ENCODE measurements around the gene AGAP1. TPM values are rescaled to one million over a fixed set of nuclear protein-coding genes. Genes with fewer than 3 reads are reported as not detected.

Gene AGAP1
- total RNA-seq, 1 donor from 2014 or later, result 3.1 TPM

GRCh38 chr2:235910067-235910466, 416.2 kb downstream of the AGAP1 start:
- DNase-seq (ENCODE audit: low read depth in 2 of 2), result no peak

- no peak for DNase-seq (ENCODE audit: low read depth in 2 of 2)
Measured at GRCh38 chr2:235911125-235911524, 417.3 kb downstream of the AGAP1 start.

GRCh38 chr2:235911633-235912233, 417.9 kb downstream of the AGAP1 start:
- no peak for DNase-seq (ENCODE audit: low read depth in 2 of 2)

- DNase-seq (ENCODE audit: low read depth in 2 of 2), result no peak
Measured at GRCh38 chr2:235914756-235915155, 420.9 kb downstream of the AGAP1 start.

GRCh38 chr2:235917506-235917905, 423.7 kb downstream of the AGAP1 start:
- DNase-seq (ENCODE audit: low read depth in 2 of 2), result no peak

- no peak for DNase-seq (ENCODE audit: low read depth in 2 of 2)
Measured at GRCh38 chr2:235918876-235919275, 425.0 kb downstream of the AGAP1 start.

- no peak for DNase-seq (ENCODE audit: low read depth in 2 of 2)
Measured at GRCh38 chr2:235920216-235920865, 426.5 kb downstream of the AGAP1 start.

GRCh38 chr2:235921508-235922191, 427.8 kb downstream of the AGAP1 start:
- no peak for DNase-seq (ENCODE audit: low read depth in 2 of 2)

- DNase-seq (ENCODE audit: low read depth in 2 of 2), result no peak
Measured at GRCh38 chr2:235922839-235923238, 429.0 kb downstream of the AGAP1 start.

- no peak for DNase-seq (ENCODE audit: low read depth in 2 of 2)
Measured at GRCh38 chr2:235923859-235924674, 430.2 kb downstream of the AGAP1 start.

GRCh38 chr2:235924675-235925063, 430.8 kb downstream of the AGAP1 start:
- DNase-seq (ENCODE audit: low read depth in 2 of 2), result no peak

GRCh38 chr2:235925250-235925919, 431.5 kb downstream of the AGAP1 start:
- no peak for DNase-seq (ENCODE audit: low read depth in 2 of 2)

GRCh38 chr2:235926229-235926628, 432.4 kb downstream of the AGAP1 start:
- no peak for DNase-seq (ENCODE audit: low read depth in 2 of 2)

GRCh38 chr2:235928751-235929370, 435.0 kb downstream of the AGAP1 start:
- no peak for DNase-seq (ENCODE audit: low read depth in 2 of 2)

- no peak for DNase-seq (ENCODE audit: low read depth in 2 of 2)
Measured at GRCh38 chr2:235930701-235931100, 436.9 kb downstream of the AGAP1 start.

- DNase-seq (ENCODE audit: low read depth in 2 of 2), result no peak
Measured at GRCh38 chr2:235931676-235932075, 437.8 kb downstream of the AGAP1 start.

GRCh38 chr2:235934059-235934773, 440.4 kb downstream of the AGAP1 start:
- no peak for DNase-seq (ENCODE audit: low read depth in 2 of 2)

GRCh38 chr2:235934774-235935484, 441.1 kb downstream of the AGAP1 start:
- no peak for DNase-seq (ENCODE audit: low read depth in 2 of 2)

- no peak for DNase-seq (ENCODE audit: low read depth in 2 of 2)
Measured at GRCh38 chr2:235935773-235936172, 441.9 kb downstream of the AGAP1 start.

- peak in 1 of 2 donors; percentile 53 for DNase-seq (ENCODE audit: low read depth in 2 of 2)
Measured at GRCh38 chr2:235936493-235936892, 442.6 kb downstream of the AGAP1 start.

All from dermis microvascular lymphatic vessel endothelial cell (primary cell).